Left renal pelvis (tissue), 4 donors: ENCODE measurements around the gene TMEM191C. TPM values are rescaled to one million over a fixed set of nuclear protein-coding genes. Genes with fewer than 3 reads are reported as not detected.
"Not testable (repeated sequence)": the region's sequence is repeated elsewhere in the genome, so short reads cannot be mapped to it uniquely, and the experiment has no call there.

Experiments
- DNase-seq, 4 donors: peaks; one replicate each; pipeline ENCODE4 v3.0.0-alpha.2; 2013; ENCODE audit warnings: low read depth in 4 of 4, low spot score in 3 of 4
- polyA plus RNA-seq, 4 donors: library from polyadenylated mRNA; unstranded; fragments of 120-200 nt; gene quantifications; one replicate each; pipeline ENCODE4 v1.2.1, GENCODE V29; 2013; ENCODE audit not compliant: insufficient read length in 4 of 4

Gene TMEM191C
- polyA plus RNA-seq, 4 donors = 0.81 to 2.1 (median 1.7) TPM

DNA sequence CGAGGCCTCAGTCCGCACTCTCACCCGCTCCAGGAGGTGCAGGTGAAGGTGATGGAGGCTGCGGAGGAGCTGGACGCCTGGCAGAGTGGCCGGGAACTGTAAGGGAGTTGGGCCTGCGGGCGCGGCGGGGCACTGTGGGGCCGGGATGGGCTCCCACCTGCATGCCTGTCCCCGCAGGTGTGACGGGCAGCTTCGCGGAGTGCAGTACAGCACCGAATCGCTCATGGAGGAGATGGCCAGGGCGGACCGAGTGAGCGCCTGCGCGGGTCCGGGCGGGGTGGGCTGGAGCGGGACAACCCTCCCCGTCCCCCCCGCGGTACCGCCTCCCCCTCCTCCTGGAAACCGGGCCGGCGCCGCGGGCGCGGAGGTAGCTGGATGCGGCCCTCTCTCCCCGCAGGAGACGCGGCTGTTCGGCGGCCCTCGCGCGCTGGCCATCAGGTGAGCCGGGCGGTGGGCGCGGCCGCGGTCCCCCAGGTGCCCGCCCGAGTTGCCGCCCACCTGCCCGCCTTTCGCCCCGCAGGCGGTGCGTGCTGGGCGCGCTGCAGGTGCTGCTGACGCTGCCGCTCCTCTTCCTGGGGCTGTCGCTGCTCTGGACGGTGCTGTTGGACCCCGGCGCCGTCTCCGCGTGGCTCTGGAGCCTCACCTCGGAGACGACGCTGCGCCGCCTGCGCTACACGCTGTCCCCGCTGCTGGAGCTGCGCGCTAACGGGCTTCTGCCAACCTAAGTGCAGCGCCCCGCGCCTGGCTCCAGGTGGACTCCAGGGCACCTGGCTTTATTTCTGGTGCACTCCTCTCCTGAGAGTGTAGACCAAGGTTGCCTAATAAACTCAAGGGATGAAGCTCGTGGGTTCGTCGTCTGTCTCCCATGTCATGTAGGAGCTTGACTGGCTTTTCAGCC, 2.2 kb downstream of the TMEM191C start:
- DNase-seq = not testable (repeated sequence)

DNA sequence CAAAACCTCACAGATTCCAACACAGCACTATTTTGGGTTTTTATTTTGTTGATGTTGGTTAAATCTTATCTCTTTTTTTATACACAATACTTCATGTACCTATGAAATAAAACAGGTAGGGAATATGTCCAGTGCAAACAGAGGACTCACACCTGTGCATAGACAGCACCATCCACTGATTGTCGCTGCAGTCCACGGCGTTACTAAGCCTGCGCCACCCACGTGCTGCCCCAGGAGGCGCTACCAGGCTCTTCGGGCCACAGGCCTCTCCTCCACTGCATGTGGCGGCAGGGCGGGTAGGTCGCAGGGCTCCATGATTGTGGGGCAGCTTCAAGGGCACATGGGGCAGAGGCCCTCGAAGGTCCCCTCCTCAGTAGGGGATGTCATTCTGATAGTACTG, 5.8 kb downstream of the TMEM191C start:
- not testable (repeated sequence) for DNase-seq

DNA sequence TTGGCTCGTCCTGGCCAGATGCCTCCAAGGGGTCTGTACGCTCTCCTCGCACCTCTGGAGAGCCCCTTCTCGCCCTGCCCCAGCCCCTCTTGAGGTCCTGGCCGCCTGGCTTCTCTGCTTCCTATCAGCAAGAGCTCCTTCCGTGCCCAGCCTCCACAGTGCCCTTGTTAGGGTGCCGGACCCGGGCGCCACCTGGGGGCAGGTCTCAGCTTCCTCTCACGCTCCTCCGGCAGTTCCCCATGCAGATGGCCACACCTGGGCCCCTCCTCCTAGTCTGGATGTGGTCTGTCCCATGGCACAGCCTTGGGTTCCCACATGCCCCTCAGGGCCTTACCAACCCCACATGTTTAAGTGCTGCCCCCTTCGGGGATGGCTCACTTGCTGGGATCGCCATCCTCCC, 6.5 kb downstream of the TMEM191C start:
- DNase-seq = not testable (repeated sequence)

DNA sequence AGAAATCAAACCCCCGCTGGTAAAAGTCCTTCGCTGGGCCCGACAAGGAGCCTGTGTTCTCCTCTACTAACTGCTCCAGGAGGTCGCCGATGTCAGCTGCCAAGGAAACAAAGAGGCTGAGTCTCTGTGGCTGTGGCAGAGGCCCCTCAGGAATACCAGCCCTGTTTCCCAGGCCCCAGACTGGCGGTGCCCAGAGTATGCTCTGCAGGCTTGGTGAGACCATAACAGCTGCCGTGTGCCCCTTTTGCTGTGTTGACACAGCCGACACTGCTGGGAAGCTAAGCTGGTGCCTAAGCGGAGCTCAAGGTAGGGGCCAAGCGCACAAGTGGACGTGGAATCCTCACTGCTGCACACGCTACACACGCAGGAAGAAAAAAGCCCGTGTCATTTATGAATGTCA, 16.9 kb downstream of the TMEM191C start:
- not testable (repeated sequence) for DNase-seq

DNA sequence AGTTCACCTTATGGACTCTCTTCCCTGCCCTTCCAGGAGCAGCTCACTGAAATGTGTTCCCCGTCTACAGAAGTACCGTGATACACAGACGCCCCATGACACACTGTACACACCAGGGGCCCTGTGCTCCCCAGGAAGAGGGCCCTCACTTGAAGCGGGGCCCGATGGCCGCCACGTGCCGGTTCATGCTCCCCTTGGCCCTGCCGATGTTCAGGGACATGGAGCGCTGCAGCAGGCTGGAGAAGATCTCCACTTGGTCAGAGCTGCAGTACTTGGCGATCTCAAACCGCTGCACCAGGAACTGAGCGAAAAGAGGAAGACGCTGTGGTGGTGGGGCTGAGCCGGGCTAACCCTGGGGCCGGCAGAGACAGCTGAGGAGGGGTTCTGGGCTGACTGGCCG, 20.5 kb downstream of the TMEM191C start:
- not testable (repeated sequence) for DNase-seq

DNA sequence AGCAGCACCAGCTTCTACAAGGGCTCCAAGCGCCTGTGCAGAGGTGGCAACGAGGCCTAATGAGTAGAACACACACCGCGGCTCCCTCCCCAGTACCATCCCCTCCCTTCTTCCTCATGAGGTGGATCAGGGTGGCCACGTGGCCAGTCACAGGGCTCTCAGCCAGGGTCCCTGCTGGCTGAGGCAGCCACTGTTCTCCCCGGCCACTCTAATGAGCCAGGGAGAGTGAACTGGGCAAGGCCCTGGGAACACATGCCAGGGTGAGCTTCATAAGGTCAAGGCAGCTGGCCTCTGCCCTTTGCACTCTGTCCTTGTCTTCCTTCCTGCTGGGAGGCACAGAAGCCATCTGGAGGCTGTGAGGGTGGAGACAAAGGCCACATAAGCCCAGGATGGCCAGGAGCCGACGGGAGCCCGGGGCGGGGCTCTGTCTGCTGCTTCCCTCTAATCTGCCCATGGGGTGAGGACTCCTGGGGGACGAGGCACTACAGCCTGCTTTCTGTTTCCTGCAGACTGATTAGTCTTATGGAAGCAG, 22.0 kb downstream of the TMEM191C start:
- not testable (repeated sequence) for DNase-seq

DNA sequence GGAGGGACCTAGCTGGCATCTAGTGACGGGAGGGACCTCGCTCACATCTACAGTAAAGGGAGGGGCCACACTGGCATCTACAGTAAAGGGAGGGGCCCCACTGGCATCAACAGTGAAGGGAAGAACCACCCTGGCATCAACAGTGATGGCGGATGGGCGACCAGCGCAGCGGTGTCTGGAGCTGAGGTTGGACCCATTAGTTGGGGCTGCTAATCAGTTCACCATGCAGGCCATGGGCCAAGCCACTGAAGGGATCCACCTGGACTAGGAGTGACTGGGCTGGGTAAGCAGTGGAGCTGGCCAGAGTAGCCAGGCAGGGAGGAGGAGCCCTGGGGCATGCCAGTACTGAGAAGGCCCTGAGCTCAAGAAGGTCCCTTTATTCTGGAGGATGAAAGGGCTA, 23.4 kb downstream of the TMEM191C start:
- DNase-seq = not testable (repeated sequence)

DNA sequence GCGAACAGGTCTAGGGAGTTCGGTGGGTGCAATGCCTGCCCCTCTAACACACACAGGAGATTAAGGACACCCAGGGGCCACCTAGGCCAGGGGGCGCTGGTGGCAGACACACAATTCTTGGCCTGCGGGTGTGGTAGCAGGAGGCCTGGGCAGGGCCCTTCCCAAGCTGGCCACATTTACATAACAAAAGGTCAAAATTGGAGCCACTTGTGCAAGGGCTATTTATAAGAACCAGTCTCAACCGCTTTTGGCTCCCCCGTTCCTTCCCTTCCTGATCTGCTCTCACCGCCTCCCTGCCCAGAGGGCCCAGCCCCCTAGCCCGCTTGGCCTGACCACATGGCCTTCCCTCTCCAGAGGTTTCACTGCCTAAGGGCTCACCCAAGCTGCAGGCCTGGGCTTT, 25.1 kb downstream of the TMEM191C start:
- not testable (repeated sequence) for DNase-seq

DNA sequence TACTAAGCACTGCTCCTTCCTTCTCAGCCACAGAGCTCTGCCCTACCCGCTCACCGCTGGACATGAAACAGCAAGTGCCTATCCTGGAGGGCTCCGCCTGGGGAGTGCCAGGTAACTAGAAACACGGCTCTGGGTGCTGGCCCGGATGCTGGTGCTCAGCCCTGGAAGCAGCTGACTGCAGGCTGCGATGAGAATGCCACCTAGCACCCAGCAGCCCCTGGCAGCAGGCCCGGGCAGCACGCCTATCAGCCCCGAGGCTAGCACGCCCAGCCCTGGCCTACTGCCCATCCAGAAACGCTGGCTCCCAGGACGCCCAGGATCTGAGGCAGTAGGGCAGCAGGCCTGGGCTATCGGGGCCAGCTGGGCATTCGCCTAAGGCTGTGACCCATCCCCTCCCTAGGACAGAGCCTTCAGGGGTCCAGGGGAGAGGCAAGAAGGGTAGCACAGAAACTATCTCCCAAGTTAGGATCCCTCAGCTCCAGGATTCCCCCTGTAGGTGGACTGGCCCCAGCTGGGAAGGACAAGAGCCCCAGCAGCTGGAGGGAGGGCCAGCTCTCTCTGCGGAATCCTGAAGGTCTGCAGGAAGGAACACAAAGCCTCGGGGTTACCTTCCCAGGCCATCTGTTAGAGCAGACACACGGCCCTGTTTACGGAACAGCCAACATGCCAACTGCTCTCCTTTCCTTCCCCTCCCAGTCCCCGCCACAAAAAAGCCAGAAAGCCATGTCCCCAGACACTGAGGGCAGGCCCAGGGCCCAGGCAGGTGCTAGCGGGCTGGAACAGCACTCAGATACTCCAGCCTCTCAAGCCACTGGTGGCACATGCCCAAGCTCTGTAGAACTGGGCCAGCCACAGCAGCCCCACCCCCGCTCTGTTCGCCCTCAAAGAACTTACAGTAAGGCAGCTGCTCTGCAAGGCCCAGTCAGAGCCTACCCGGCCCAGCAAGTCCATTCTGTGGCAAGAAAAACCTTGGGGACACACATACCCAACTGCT, 26.9 kb downstream of the TMEM191C start:
- DNase-seq = not testable (repeated sequence)

DNA sequence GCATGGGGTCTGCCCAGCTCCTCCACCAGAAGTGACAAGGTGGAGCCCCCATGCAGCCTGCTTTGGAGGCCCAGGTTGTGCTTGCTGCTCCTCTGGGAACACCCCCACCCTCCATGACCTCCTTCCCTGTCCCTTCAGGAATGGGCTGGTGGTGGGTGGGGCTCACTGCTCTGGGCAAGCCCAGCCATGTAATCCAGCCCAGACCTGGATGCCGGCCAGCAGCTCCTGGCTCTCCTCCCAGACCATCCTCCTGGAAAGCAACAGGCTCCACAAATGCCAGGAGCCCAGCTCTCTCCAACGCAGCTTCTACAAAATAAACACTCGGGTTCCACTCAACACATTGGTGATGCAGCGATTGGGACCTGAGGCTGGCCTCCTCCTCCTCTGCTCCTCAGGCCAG, 30.8 kb downstream of the TMEM191C start:
- DNase-seq = not testable (repeated sequence)

DNA sequence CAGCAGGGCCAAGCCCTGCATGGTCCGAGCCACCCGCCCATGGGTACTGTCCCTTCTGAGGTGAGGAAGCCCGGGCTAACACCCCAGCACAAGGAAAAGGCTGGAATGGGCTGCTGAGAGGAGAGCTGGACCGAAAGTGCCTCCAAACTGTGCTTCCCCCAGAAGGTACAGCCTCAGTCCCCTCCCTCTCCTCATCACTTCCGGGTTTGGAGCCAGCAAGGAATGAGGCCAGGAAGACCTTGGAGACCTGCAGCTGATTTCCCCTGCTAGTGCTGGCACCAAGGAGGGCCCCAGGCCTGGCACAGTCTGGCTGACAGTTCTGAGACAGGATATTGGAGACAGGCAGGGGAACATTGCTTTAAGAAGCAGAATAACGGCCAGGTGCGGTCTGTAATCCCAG, 31.3 kb downstream of the TMEM191C start:
- DNase-seq = not testable (repeated sequence)

DNA sequence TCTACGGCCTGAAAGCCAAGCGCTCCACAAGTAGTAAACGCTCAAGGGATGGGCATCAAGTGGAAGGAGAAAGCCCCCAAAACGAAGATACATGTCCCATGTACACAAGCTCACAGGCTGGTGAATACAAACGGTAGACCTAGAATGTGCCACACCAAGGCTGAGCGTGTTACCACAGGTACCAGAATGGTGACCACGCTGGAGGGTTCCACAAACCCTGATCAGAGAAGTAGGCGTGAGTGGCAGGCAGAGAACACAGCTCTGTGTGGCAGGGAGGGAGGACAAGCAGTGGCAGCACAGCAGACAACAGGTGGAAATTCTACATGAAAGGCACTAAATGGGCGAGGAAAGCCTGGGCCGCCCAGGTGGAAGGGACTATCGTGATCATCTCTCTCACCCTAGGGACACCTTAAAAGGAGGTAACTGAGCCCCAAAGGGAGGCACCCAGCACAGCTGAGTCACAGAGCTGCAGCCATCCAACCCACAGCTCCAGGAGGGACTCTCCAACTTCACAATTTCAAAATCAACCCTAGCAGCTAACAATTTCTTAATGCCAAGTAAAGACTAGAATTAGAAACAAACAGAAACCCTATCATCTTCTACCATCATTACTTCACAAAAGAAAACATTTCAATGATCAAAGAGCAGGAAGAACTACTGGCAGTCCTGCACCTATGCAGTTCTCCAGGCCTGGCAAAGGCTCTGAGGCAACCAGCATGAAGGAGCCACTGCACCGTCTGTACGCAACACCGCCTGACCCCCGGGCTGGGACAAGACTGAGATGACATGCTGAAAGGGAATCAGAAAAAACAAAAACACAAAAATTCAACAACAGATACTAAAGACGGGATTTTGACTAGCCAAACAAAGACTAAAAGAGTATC, 32.7 kb downstream of the TMEM191C start:
- DNase-seq = not testable (repeated sequence)

DNA sequence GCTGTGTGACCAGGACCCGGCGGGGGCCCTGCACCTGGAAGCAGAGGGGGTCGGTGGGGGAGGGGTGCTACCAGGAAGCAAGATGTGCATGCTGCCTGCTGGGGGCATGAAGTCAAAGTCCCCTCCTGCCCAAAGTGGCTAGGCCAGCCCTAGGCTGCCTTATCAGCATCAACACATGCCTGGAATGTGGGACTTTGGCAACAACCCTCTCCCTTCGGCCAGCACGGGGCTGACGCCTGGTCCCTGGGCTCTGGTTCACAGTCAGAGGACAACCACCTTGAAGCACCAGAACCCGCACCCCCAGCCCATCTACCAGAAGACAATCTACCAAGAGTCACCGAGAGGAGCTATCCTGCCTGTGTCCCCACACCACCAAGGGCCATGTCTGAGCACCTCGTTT, 43.2 kb downstream of the TMEM191C start:
- not testable (repeated sequence) for DNase-seq

DNA sequence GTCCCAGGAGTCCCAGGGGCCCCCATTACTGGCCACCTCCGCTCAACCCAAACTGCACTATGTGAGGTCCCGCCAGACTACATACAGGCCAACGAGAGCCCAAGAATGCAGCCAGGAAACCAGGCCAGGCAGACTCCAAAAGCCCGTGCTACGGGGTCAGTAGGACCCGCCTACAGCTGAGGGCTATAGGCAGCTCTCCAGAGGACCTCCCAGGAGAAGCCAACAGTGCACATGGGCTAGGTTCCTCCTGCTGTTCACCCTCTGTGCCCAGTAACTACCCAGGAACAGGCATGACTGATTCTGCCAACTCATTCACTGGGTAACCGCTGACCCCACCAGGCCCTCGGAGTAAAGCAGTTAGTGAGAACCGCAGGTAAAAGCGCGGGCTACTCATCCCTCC, 44.8 kb downstream of the TMEM191C start:
- not testable (repeated sequence) for DNase-seq

DNA sequence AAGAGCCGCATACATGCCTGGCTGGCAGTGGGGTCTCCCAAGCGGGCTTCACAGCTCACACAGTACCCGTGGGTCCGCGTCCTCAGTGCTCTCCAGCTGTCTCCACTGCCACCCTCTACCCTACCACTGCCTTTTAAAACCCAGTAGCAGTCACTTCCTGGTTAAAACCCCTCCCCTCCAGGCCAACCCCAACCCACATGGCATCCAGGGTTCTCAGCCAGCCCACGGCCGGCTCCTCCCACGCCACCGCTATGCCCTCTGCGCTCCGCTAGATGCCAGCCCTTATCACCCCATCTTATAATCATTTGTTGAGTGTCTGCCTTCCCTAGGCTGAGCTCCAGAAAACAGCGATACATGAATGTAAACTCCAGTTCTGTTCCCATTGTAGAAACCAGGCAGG, 46.9 kb downstream of the TMEM191C start:
- not testable (repeated sequence) for DNase-seq

DNA sequence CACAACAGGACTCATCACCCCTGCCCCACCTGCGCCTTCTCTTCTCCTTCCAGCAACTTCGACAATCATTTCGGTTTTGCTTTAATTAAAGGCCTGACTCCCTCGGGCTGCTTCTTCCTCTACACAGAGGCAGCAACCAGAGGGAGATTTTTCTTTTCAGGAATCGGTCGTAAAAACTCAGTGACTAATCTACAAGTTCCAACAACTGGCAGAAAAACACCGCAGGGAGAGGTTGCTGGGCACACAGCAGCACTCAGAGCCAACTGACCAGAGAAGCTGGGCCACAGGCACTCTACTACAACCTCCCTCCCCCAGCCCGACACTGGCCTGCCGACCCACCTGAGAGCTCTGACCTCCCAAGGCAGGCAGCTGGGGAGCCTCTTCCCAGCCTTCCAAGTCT, 48.0 kb downstream of the TMEM191C start:
- DNase-seq = not testable (repeated sequence)

DNA sequence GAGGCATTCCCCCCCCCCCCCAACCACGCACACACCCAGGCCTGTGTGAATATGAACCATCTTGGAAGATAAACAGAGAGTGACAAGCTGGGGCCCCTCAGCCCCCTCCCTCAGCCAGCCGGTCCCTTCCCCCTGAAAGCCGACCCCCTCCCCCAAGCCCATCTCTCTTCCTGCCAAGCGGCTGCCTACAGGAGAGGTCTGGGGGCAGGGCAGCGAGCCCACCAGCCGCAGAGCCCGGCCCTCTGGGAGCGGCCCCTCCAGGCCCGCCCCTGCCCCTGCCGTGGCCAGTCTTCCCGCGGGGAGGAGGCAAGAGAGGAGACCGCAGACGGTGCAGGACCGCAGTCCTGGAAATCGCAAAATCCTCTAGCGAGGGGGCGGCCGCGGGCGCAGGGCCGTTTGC, 49.3 kb downstream of the TMEM191C start:
- DNase-seq = not testable (repeated sequence)

DNA sequence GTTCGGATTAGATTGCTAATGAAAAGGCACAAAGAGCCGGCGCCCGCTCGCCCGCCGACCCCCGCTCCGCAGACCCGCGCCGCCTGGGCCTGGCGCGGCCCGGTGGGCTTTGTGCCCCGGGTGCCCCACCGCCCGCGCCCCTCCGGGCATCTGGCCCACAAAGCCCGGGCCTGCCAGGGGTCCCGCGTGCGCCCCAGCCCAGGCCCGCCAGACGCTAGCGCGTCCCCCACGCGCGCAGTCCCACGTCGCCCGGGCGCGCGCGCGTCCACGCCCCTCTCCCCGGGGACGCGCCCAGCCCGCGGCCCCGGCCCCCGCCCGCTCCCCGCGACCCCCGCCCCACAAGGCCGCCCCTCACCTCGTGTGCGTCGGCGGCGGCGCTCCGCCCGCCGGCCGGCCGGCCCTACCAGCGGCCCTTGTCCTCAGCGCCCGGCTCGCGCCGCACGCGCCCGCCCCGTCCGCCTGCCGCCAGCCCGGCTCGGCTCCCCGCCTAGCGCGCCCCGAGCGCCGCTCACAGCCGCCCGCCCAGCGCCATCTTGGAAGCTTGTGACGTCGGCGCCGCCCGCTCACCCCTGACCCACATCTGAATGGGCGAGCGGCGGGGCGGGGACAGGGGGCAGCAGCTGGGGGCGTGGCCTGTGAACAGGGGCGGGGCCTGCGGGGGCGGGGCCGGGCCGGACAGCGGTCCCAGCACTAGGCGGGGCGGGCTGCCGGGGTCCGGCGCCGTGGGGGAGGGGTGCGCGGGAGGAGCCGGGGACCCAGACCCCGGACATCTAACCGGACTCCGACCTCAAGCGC, 50.0 kb downstream of the TMEM191C start:
- DNase-seq = not testable (repeated sequence)
